HG03442 (cell line): Measurements from ENCODE around the gene VWA8.
"Not testable (repeated sequence)": the region's sequence is repeated elsewhere in the genome, so short reads cannot be mapped to it uniquely, and the experiment has no call there.

ENCODE experiments used
- ATAC-seq: cut with Tn5 transposase; IDR thresholded peaks from one replicate; pipeline ENCODE4 v1.9.1; 2021; ENCODE audit warnings: mild to moderate bottlenecking, moderate library complexity; ENCODE audit not compliant: unreplicated experiment

The VWA8 gene

DNA sequence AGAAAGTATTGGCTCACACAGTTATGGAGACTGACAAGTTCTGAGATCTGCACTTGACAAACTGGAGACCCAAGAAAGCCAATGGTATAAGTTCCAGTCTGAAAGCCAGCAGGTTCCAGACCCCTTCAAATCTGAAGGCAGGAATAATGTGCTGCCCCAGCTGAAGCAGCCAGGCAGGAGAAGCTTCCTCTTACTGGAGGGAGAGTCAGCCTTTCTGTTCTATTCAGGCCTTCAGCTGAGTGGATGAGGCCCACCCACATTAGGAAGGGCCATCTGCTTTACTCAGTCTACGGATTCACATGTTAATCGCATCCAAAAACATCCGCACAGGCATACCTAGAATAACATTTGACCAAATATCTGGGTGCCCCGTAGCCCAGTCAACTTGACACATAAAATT, 8.2 kb upstream of the VWA8 start:
- ATAC-seq, result no peak

GRCh38 chr13:41966671-41967070, 5.8 kb upstream of the VWA8 start:
- ATAC-seq, result no peak

GRCh38 chr13:41962994-41963393, 2.1 kb upstream of the VWA8 start:
- no peak for ATAC-seq

- no peak for ATAC-seq
Measured at GRCh38 chr13:41961466-41961760, 504 bp upstream of the VWA8 start.

DNA sequence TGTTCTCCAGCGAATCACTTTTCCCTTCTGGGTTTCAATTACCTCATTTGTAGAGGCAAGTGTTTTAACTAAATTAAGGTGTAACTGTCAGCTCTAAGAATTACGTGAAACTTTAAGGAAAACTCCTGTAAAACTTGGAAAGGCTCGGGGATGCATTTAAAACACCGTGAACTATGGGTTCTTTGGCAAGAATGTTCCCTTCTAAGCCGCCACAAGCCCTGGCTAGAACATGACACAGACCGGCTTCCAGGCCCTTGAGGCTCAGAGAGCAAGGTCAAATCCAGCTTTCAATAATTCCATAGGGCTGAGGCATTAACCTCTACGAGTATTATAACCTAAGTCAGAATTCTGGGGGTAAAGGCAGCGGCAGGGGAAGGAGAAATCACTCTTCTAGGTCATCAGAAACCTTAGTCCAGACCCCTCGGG, 685 bp downstream of the VWA8 start:
- ATAC-seq, result no peak

GRCh38 chr13:41956272-41956671, 4.6 kb downstream of the VWA8 start:
- no peak for ATAC-seq

DNA sequence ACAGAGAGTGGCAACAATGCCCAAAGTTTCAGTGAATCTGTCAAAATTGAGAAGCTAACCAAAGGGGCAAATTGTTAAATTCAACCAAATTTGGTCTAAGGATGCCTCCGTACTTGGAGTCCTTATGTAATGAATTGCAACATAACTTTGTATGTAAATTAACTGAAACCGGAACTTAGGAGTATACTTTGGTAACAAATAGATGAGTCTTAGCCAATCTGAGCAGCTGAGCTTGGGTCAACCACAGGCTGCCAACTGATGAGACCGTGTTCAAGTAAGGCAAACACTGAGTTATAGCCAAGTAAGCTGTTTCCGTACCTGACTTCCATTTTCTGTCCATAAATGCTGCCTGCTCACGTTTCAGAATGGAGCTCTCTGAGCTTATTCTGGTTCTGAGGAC, 5.3 kb downstream of the VWA8 start:
- no peak for ATAC-seq

- no peak for ATAC-seq
Measured at GRCh38 chr13:41954226-41954625, 6.7 kb downstream of the VWA8 start.

DNA sequence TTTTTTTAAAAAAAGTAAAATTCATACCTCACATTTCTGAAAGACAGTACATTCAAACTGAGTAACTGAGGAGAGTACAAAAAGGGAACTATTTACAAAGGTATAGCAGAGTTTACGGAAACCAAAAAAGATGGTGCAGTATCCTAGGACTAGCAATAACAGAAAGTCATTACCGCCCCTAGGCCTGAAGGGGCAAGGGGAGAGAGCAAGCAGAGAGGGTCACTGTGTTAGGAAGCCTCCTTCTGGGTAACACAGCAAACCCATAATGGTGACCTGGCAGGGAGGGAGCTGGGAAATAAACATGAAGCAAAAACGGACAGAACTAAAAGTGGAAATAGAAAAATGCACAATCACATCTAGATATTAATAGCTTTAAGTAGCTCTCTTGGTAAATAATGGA, 8.2 kb downstream of the VWA8 start:
- no peak for ATAC-seq

DNA sequence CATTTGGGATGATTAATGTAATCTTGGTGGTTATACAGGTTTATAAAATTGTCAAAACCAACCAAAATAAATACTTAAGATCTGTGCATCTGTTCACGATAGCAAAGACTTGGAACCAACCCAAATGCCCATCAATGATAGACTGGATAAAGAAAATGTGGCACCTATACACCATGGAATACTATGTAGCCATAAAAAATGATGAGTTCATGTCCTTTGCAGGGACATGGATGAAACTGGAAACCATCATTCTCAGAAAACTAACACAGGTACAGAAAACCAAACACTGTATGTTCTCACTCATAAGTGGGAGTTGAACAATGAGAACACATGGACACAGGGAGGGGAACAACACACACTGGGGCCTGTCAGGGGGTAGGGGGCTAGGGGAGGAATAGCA, 11.8 kb downstream of the VWA8 start:
- not testable (repeated sequence) for ATAC-seq

DNA sequence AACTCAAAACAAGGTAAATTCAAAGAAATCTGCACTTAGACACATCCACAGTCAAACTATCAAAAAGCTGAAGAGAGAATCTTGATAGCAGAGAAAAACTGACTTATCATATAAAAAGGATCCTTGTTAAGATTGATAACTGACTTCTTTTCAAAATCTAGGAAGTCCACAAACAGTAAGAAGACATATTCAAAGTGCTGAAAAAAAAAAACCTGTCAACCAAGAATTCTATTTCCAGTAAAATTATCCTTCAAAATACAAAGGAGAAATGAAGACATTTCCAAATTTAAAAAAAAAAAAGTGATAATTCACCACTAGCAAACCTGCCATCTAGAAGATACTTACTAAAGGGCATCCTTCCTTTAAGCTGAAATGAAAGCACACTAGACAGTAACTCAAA, 15.0 kb downstream of the VWA8 start:
- no peak for ATAC-seq

DNA sequence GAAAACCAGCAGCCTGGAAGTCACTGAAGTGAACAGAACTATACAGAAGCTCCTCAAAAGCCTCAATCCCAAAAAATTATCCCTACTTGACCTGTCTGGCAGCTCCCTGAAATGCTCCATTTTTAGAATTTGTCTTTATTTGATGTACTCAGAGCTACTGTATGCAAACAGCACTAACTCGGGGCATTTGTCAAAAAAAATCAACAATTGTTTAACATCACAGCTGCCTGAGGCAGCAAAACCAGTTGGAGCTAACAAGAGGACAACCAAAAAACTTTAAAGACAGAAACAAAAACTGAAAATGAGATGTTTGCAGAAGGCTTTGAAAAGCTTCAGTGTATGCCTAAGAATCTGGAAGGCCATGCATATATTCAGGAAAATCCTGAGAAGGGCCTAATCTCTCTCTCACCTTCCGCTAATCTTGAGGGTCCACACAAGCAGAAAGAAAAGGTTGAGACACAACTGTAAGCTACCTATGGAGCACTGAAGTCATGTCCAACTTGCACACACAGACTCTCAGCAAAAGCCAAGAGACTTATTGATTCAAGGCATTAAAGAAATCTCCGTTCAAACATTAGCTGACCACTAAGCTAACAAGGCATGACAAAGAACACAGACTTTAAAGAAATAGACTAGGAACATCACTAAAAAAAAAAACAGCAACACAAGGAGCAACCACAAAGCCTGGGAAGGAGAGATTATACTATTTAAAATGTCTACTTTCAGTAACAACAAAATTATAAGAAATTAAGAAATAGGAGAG, 16.1 kb downstream of the VWA8 start:
- ATAC-seq, result no peak

GRCh38 chr13:41944229-41944628, 16.7 kb downstream of the VWA8 start:
- no peak for ATAC-seq

DNA sequence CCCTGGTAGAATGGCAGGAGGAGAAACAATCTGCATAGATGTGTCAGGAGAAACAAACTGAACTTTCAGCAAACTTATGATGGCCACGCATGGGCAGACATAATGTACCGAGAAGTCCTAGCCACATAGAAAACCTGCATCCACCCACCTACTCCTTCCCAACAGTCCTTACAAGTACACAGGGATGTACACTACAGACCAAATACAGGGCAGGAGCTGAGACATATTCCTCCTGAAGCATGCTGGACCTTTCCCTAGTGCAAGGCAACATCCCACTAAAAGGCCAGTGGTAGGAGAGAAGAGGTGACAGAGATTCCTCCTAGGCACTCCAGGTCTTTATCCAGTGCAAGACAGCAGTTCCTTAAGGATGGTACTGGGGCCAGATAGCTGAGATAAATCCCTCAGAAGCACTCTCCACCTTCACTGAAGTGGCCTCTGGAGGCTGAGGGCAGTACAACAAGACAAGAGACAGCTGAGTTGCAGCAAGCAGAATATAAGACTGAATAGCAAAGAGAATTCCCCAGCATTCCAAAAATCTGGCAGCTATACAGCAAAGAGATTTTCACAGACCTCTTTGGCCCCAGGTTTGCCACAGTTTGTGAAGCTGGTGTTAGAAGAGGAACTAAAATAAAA, 18.3 kb downstream of the VWA8 start:
- no peak for ATAC-seq

- ATAC-seq, result no peak
Measured at GRCh38 chr13:41941174-41941573, 19.7 kb downstream of the VWA8 start.

GRCh38 chr13:41939398-41939797, 21.5 kb downstream of the VWA8 start:
- no peak for ATAC-seq

GRCh38 chr13:41938918-41939317, 22.0 kb downstream of the VWA8 start:
- no peak for ATAC-seq

- ATAC-seq, result no peak
Measured at GRCh38 chr13:41937388-41937787, 23.5 kb downstream of the VWA8 start.

DNA sequence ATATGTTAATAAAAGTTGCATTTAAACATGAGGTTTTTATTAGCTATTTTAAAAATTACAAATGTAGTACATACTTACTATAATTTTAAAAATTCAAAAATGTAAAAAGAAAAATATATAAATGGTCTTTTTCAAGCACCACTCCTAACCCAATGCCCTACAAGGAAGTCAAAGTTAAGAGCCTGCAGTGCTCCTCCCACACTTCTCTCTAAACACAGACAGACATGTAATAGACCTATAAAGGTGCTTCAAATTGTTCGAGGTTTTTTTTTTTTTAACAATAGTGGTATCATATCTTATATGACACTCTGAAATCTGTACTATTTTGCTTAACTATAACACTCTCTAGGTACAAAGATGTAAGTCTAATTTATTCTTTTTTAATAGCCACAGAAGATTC, 25.4 kb downstream of the VWA8 start:
- ATAC-seq, result no peak

DNA sequence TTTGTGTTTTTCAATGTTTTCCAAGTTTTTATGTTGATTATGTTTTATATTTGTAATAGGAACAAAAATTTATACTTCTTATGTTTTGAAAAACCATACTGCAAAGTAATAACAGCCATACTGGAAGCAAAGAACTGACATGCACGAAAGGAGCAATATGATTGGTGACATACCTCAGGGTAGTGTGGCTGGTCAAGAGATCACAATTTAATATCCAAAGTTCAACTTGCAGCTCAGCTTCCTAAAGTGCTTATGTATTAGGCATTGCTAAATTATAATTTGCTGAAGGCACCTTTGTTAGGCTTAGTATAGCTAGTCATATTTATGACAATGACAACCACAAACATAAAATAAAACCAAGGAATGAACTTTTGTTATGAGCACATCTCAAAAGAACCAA, 25.9 kb downstream of the VWA8 start:
- no peak for ATAC-seq

GRCh38 chr13:41934120-41934519, 26.8 kb downstream of the VWA8 start:
- no peak for ATAC-seq

GRCh38 chr13:41931337-41931736, 29.6 kb downstream of the VWA8 start:
- ATAC-seq, result no peak

- ATAC-seq, result no peak
Measured at GRCh38 chr13:41930154-41930553, 30.8 kb downstream of the VWA8 start.
